Loucy (cell line): ENCODE data around the gene PTGER3.

Experiments
- CTCF ChIP-seq: fragments of 200-600 bp; sonication (generic); conservative IDR thresholded peaks from 2 replicates; pipeline ENCODE4 v1.5.1; 2014; ENCODE audit warnings: mild to moderate bottlenecking, antibody characterized with exemption, low read length
- EZH2phosphoT487 ChIP-seq: fragments of 200-600 bp; IDR thresholded peaks from 2 replicates; pipeline ENCODE4 v1.6.1; 2018; ENCODE audit warnings: antibody characterized with exemption, mild to moderate bottlenecking, moderate library complexity, borderline replicate concordance

GRCh38 chr1:70994753-70995268, 52.8 kb downstream of the PTGER3 start:
- TF ChIP-seq CTCF (peak; percentile 31; the same call in 1 of the 2 replicates), EZH2phosphoT487 (no peak)
